GM23338 (cell line): ENCODE results near the gene GFRA1. TPM values are rescaled to one million over a fixed set of nuclear protein-coding genes. Genes with fewer than 3 reads are reported as not detected.

ENCODE experiments used
- ATAC-seq: fragments of 200-7000 bp; cut with Tn5 transposase; 3 replicates; pipeline ENCODE4 v1.9.1; 2020
- DNase-seq: peaks from one replicate; pipeline ENCODE4 v3.0.0-alpha.2; 2015; ENCODE audit warnings: low spot score
- H2AFZ ChIP-seq: fragments of 200-600 bp; sonication (generic); 2 replicates; pipeline ENCODE4 v1.8.0; 2016; ENCODE audit warnings: antibody characterized with exemption, mild to moderate bottlenecking, moderate library complexity
- H3F3A ChIP-seq: fragments of 200-600 bp; sonication (generic); replicated peaks from 2 replicates; pipeline ENCODE4 v1.8.0; 2017; ENCODE audit warnings: antibody characterized with exemption, mixed run types, low read depth
- H3K27ac ChIP-seq: fragments of 200-600 bp; sonication (generic); 2 replicates; pipeline ENCODE4 v1.6.1; 2016; ENCODE audit warnings: low read depth
- H3K27me3 ChIP-seq: fragments of 200-600 bp; sonication (generic); 2 replicates; pipeline ENCODE4 v1.8.0; 2016; ENCODE audit warnings: mild to moderate bottlenecking, mixed run types, moderate library complexity; ENCODE audit not compliant: insufficient read depth
- H3K36me3 ChIP-seq: fragments of 200-600 bp; sonication (generic); 2 replicates; pipeline ENCODE4 v1.8.0; 2016; ENCODE audit warnings: mild to moderate bottlenecking; ENCODE audit not compliant: insufficient read depth
- H3K4me1 ChIP-seq: fragments of 200-600 bp; sonication (generic); 2 replicates; pipeline ENCODE4 v1.8.0; 2016; ENCODE audit warnings: mild to moderate bottlenecking, moderate library complexity; ENCODE audit not compliant: insufficient read depth
- H3K4me2 ChIP-seq: fragments of 200-600 bp; sonication (generic); 2 replicates; pipeline ENCODE4 v1.7.1; 2017; ENCODE audit warnings: mixed run types
- H3K4me3 ChIP-seq: fragments of 200-600 bp; sonication (generic); 2 replicates; pipeline ENCODE4 v1.6.1; 2016; ENCODE audit warnings: mixed run types
- H3K79me2 ChIP-seq: fragments of 200-600 bp; sonication (generic); replicated peaks from 2 replicates; pipeline ENCODE4 v1.8.0; 2017; ENCODE audit warnings: mild to moderate bottlenecking; ENCODE audit not compliant: insufficient read depth
- H3K9me2 ChIP-seq: fragments of 200-600 bp; sonication (generic); 2 replicates; pipeline ENCODE4 v1.8.0; 2017; ENCODE audit not compliant: insufficient read depth
- H4K20me1 ChIP-seq: fragments of 200-600 bp; sonication (generic); replicated peaks from 2 replicates; pipeline ENCODE4 v1.8.0; 2017; ENCODE audit warnings: mild to moderate bottlenecking; ENCODE audit not compliant: insufficient read depth
- H3K27ac Mint-ChIP-seq: 2 replicates; pipeline ENCODE4 v1.8.0; 2020; ENCODE audit warnings: inconsistent platforms, mild to moderate bottlenecking, moderate library complexity, mixed read lengths
- H3K27me3 Mint-ChIP-seq: 3 replicates; pipeline ENCODE4 v1.8.0; 2022; ENCODE audit warnings: low read depth, mild to moderate bottlenecking, moderate library complexity, mixed read lengths, inconsistent platforms; ENCODE audit not compliant: insufficient read depth, poor library complexity
- H3K36me3 Mint-ChIP-seq: 3 replicates; pipeline ENCODE4 v1.8.0; 2021; ENCODE audit warnings: low read depth, mild to moderate bottlenecking, inconsistent platforms, moderate library complexity, mixed read lengths
- H3K4me1 Mint-ChIP-seq: 3 replicates; pipeline ENCODE4 v1.8.0; 2020; ENCODE audit warnings: mild to moderate bottlenecking, inconsistent platforms, mixed read lengths
- H3K4me3 Mint-ChIP-seq: 3 replicates; pipeline ENCODE4 v1.8.0; 2021; ENCODE audit warnings: moderate library complexity, mild to moderate bottlenecking, inconsistent platforms, mixed read lengths
- H3K9me3 Mint-ChIP-seq: 3 replicates; pipeline ENCODE4 v1.8.0; 2020; ENCODE audit warnings: moderate library complexity, mild to moderate bottlenecking, inconsistent platforms, mixed read lengths
- CREB1 ChIP-seq: fragments of 250-450 bp; sonication (Bioruptor Pico); IDR thresholded peaks from 2 replicates; pipeline ENCODE4 v1.5.0; 2020; ENCODE audit warnings: low read depth, mild to moderate bottlenecking, moderate library complexity
- CTCF ChIP-seq, 2 experiments: fragments of 200-600 bp in 1 of 2; sonication (generic) in 1 of 2; conservative IDR thresholded peaks; 2 replicates each; pipeline versions ENCODE4 v1.5.1 to v1.6.1; 2016 to 2017; ENCODE audit warnings: antibody characterized with exemption in 2 of 2, low read depth in 2 of 2, mild to moderate bottlenecking in 2 of 2, moderate library complexity in 1 of 2
- ETS1 ChIP-seq: IDR thresholded peaks from 2 replicates; pipeline ENCODE4 v1.6.1; 2016; ENCODE audit warnings: antibody characterized with exemption
- EZH2 ChIP-seq: fragments of 200-600 bp; sonication (generic); IDR thresholded peaks from one replicate; pipeline ENCODE4 v1.8.0; 2017; ENCODE audit warnings: antibody characterized with exemption, mild to moderate bottlenecking, low read depth; ENCODE audit not compliant: unreplicated experiment
- EZH2phosphoT487 ChIP-seq: fragments of 200-600 bp; sonication (generic); IDR thresholded peaks from one replicate; pipeline ENCODE4 v1.8.1; 2018; ENCODE audit warnings: antibody characterized with exemption; ENCODE audit not compliant: unreplicated experiment
- JUNB ChIP-seq: IDR thresholded peaks from one replicate; pipeline ENCODE4 v1.6.1; 2016; ENCODE audit warnings: antibody characterized with exemption; ENCODE audit not compliant: unreplicated experiment
- NANOG ChIP-seq: IDR thresholded peaks from 2 replicates; pipeline ENCODE4 v1.6.1; 2016; ENCODE audit warnings: antibody characterized with exemption, borderline replicate concordance
- POLR2AphosphoS5 ChIP-seq: IDR thresholded peaks from 2 replicates; pipeline ENCODE4 v1.6.1; 2016; ENCODE audit warnings: antibody characterized with exemption, low read depth
- REST ChIP-seq: IDR thresholded peaks from one replicate; pipeline ENCODE4 v1.6.1; 2018; ENCODE audit warnings: antibody characterized with exemption; ENCODE audit not compliant: unreplicated experiment
- STAT1 ChIP-seq: IDR thresholded peaks from one replicate; pipeline ENCODE4 v1.6.1; 2016; ENCODE audit warnings: antibody characterized with exemption; ENCODE audit not compliant: unreplicated experiment
- ZNF114 ChIP-seq: fragments of 250-450 bp; sonication (Bioruptor Pico); IDR thresholded peaks from 2 replicates; pipeline ENCODE4 v1.5.0; 2020; ENCODE audit warnings: mild to moderate bottlenecking, moderate library complexity
- ZNF331 ChIP-seq: fragments of 250-450 bp; sonication (Bioruptor Pico); IDR thresholded peaks from 2 replicates; pipeline ENCODE4 v1.5.0; 2020; ENCODE audit warnings: low read depth, mild to moderate bottlenecking, moderate library complexity
- ZNF462 ChIP-seq: fragments of 250-450 bp; sonication (Bioruptor Pico); IDR thresholded peaks from 2 replicates; pipeline ENCODE4 v1.5.0; 2020; ENCODE audit warnings: mild to moderate bottlenecking, moderate library complexity
- polyA plus RNA-seq: library from polyadenylated mRNA; unstranded; fragments of >200 nt; fragmentation: Nextera tagmentation; extraction: Ambion mirVana; gene quantifications from 2 replicates; pipeline ENCODE4 v1.2.1, GENCODE V29; 2016
- total RNA-seq: library from RNA; depleted of rRNA; stranded (reverse); fragments of >200 nt; shearing (Covaris generic); gene quantifications from 2 replicates; pipeline ENCODE4 v1.2.3, GENCODE V29; 2014

Gene GFRA1
- total and polyA plus RNA-seq, 2 experiments from 2014 or later: 1.4 to 2.8 TPM

- Mint-ChIP-seq H3K36me3 (no peaks in the 10 kb centered on the region), H3K9me3 (no peaks in the 10 kb centered on the region), H3K27ac (no peak overlapping the region), H3K27me3 (no peaks in the 10 kb centered on the region), H3K4me3 (no peak overlapping the region), H3K4me1 (peaks cover 2% of the 10 kb centered on the region; the same call in 1 of the 3 replicates)
- no peaks in the 10 kb centered on the region for H3K36me3 ChIP-seq
- H3K4me1 ChIP-seq: no peaks in the 10 kb centered on the region
- H3K27ac ChIP-seq: no peak overlapping the region
- H3K27me3 ChIP-seq: no peaks in the 10 kb centered on the region
- H3K4me3 ChIP-seq: no peak overlapping the region
- no peaks in the 10 kb centered on the region for H3K79me2 ChIP-seq
- no peak overlapping the region for H3K4me2 ChIP-seq
- TF ChIP-seq NANOG: no peak
- TF ChIP-seq POLR2AphosphoS5: no peak
- no peak for TF ChIP-seq EZH2phosphoT487
- no peak for TF ChIP-seq CREB1 (CRISPR knock-in tag)
- no peak for TF ChIP-seq JUNB
- no peak for TF ChIP-seq STAT1
- TF ChIP-seq REST: no peak
- TF ChIP-seq EZH2: no peak
- TF ChIP-seq ZNF462: no peak
- TF ChIP-seq ZNF114 (CRISPR knock-in tag): no peak
- TF ChIP-seq ETS1: no peak
- TF ChIP-seq ZNF331: no peak
- TF ChIP-seq CTCF (conservative IDR thresholded peaks at IDR 0.05; ENCODE audit: low read depth in 2 of 2): no peak
- H3F3A ChIP-seq: no peaks in the 10 kb centered on the region
- H4K20me1 ChIP-seq: no peaks in the 10 kb centered on the region
- ATAC-seq (no peak), DNase-seq (no peak)
- no peak overlapping the region for H2AFZ ChIP-seq
- H3K9me2 ChIP-seq: no peaks in the 10 kb centered on the region
Observed at GRCh38 chr10:116209781-116210180, 63.2 kb downstream of the GFRA1 start.
